HepG2 (cell line): ENCODE data around the gene LBX2. TPM values are rescaled to one million over a fixed set of nuclear protein-coding genes. Genes with fewer than 3 reads are reported as not detected.

Experiments used
- CREM ChIP-seq, 2 experiments: sonication (generic) in 1 of 2; formaldehyde crosslinking in 1 of 2; IDR thresholded peaks; 2 replicates each; pipeline versions ENCODE4 v1.4.0 to v1.6.1; 2016 to 2020; ENCODE audit warnings: antibody characterized with exemption in 1 of 2, mild to moderate bottlenecking in 1 of 2, missing genetic modification reagents in 1 of 2
- ESRRA ChIP-seq: sonication (generic); formaldehyde crosslinking; IDR thresholded peaks from 2 replicates; pipeline ENCODE4 v1.5.1; 2020; ENCODE audit warnings: mild to moderate bottlenecking, low read depth, missing genetic modification reagents
- GMEB1 ChIP-seq: sonication (generic); formaldehyde crosslinking; IDR thresholded peaks from 2 replicates; pipeline ENCODE4 v1.5.1; 2020; ENCODE audit warnings: missing genetic modification reagents, mild to moderate bottlenecking, borderline replicate concordance
- NFIC ChIP-seq: IDR thresholded peaks from 2 replicates; pipeline ENCODE4 v1.6.1; 2012; ENCODE audit warnings: mild to moderate bottlenecking, low read length, inconsistent platforms
- NFKB2 ChIP-seq: sonication (generic); formaldehyde crosslinking; IDR thresholded peaks from 2 replicates; pipeline ENCODE4 v1.4.0; 2020; ENCODE audit warnings: missing genetic modification reagents, borderline replicate concordance
- THAP9 ChIP-seq: sonication (generic); formaldehyde crosslinking; IDR thresholded peaks from 2 replicates; pipeline ENCODE4; 2020; ENCODE audit warnings: missing genetic modification reagents, mild to moderate bottlenecking, borderline replicate concordance
- TRIM22 ChIP-seq: fragments of 450-650 bp; IDR thresholded peaks from 2 replicates; pipeline ENCODE4 v1.6.1; 2017
- ZBTB49 ChIP-seq: sonication (generic); formaldehyde crosslinking; IDR thresholded peaks from 2 replicates; pipeline ENCODE4 v1.4.0; 2020; ENCODE audit warnings: missing genetic modification reagents, borderline replicate concordance
- ZHX1 ChIP-seq: sonication (generic); formaldehyde crosslinking; IDR thresholded peaks from 2 replicates; pipeline ENCODE4 v1.8.1; 2022; ENCODE audit warnings: low read depth, mild to moderate bottlenecking, missing genetic modification reagents
- ZNF414 ChIP-seq: sonication (generic); formaldehyde crosslinking; IDR thresholded peaks from 2 replicates; pipeline ENCODE4 v1.5.0; 2020; ENCODE audit warnings: missing genetic modification reagents
- ZNF543 ChIP-seq: sonication (generic); formaldehyde crosslinking; IDR thresholded peaks from 2 replicates; pipeline ENCODE4 v1.4.0; 2020; ENCODE audit warnings: mild to moderate bottlenecking, missing genetic modification reagents
- ZNF547 ChIP-seq: sonication (generic); formaldehyde crosslinking; IDR thresholded peaks from 2 replicates; pipeline ENCODE4 v1.5.1; 2020; ENCODE audit warnings: mild to moderate bottlenecking, missing genetic modification reagents
- ZNF691 ChIP-seq: sonication (generic); formaldehyde crosslinking; IDR thresholded peaks from 2 replicates; pipeline ENCODE4 v1.4.0; 2020; ENCODE audit warnings: missing genetic modification reagents, low read depth, mild to moderate bottlenecking, borderline replicate concordance
- polyA plus RNA-seq, 8 experiments: library from polyadenylated mRNA; depleted of rRNA in 3 of 8; stranded (reverse) in 7 of 8; unstranded in 1 of 8; fragments of >200 nt; fragmentation: Illumina TruSeq in 4 of 8; extraction: Trizol in 4 of 8; gene quantifications; 2 replicates each; pipeline versions ENCODE4 v1.2.1 to v1.2.3, GENCODE V29; 2011 to 2016; ENCODE audit warnings: low read depth in 4 of 8, missing spikeins in 1 of 8, mixed read lengths in 1 of 8; ENCODE audit not compliant: insufficient read depth in 1 of 8
- total RNA-seq, 5 experiments: library from RNA; depleted of rRNA; stranded (reverse); fragments of >200 nt; fragmentation: Illumina TruSeq; extraction: Trizol; gene quantifications; 2 replicates each; pipeline ENCODE4 v1.2.3, GENCODE V29; 2016; ENCODE audit warnings: low read depth in 1 of 5

The LBX2 gene
- total and polyA plus RNA-seq, 2 of the 13 experiments (the other 11 are each of a cell fraction or from before 2014, with no cell fraction given): 6.4 to 8.1 TPM

- TF ChIP-seq ZBTB49: 0 out of 2 replicates have a peak, but pooled peaks have one; percentile 10
- TF ChIP-seq ZNF547 (CRISPR knock-in tag): no peak; the same call in 1 of the 2 replicates
- TF ChIP-seq CREM (IDR thresholded peaks at IDR 0.05): peak; percentile 61; the same call in 1 of the 2 replicates
- TF ChIP-seq CREM (CRISPR knock-in tag; IDR thresholded peaks at IDR 0.05): no peak
- peak; percentile 13; the same call in 1 of the 2 replicates for TF ChIP-seq ZHX1 (CRISPR knock-in tag)
- TF ChIP-seq NFIC: no peak
- peak; percentile 74; the same call in 1 of the 2 replicates for TF ChIP-seq GMEB1 (CRISPR knock-in tag)
- peak; percentile 86 for TF ChIP-seq ZNF691 (CRISPR knock-in tag)
- peak; percentile 71 for TF ChIP-seq ESRRA (CRISPR knock-in tag)
- TF ChIP-seq THAP9: peak; percentile 96; the same call in 1 of the 2 replicates
- no peak for TF ChIP-seq TRIM22
- TF ChIP-seq NFKB2 (CRISPR knock-in tag): peak; percentile 91; the same call in 1 of the 2 replicates
- TF ChIP-seq ZNF543 (CRISPR knock-in tag): peak; percentile 96
- TF ChIP-seq ZNF414 (CRISPR knock-in tag): peak; percentile 77; the same call in 1 of the 2 replicates
Observed at GRCh38 chr2:74507145-74507925, 7.9 kb upstream of the LBX2 start, which contains the start of gene PCGF1 (continued).
